ENCODE measurements around the gene MAGEA4.

MAGEA4 gene

GRCh38 chrX:151923648-151924047 is 11.0 kb downstream of the MAGEA4 start:
- DNase-seq (ENCODE audit: low spot score) = no peak

GRCh38 chrX:151929126-151929525 is 16.4 kb downstream of the MAGEA4 start:
- DNase-seq (ENCODE audit: low spot score) = no peak

- no peak for DNase-seq (ENCODE audit: low spot score)
Observed at GRCh38 chrX:151935358-151935757, 22.7 kb downstream of the MAGEA4 start.

- no peak for DNase-seq (ENCODE audit: low spot score)
Observed at GRCh38 chrX:151938172-151938571, 25.5 kb downstream of the MAGEA4 start.

GRCh38 chrX:151954730-151955129 is 42.0 kb downstream of the MAGEA4 start:
- no peak for DNase-seq (ENCODE audit: low spot score)

GRCh38 chrX:151958101-151958500 is 45.4 kb downstream of the MAGEA4 start:
- no peak for DNase-seq (ENCODE audit: low spot score)

GRCh38 chrX:151962034-151962433 is 49.3 kb downstream of the MAGEA4 start:
- no peak for DNase-seq (ENCODE audit: low spot score)

GRCh38 chrX:151966236-151966635 is 53.5 kb downstream of the MAGEA4 start:
- no peak for DNase-seq (ENCODE audit: low spot score)

- no peak for DNase-seq (ENCODE audit: low spot score)
Observed at GRCh38 chrX:151970027-151970426, 57.3 kb downstream of the MAGEA4 start.

GRCh38 chrX:151970661-151971060 is 58.0 kb downstream of the MAGEA4 start:
- DNase-seq (ENCODE audit: low spot score) = no peak

- no peak for DNase-seq (ENCODE audit: low spot score)
Observed at GRCh38 chrX:151973060-151973661, 60.5 kb downstream of the MAGEA4 start.

GRCh38 chrX:151973851-151974335 is 61.2 kb downstream of the MAGEA4 start:
- no peak for DNase-seq (ENCODE audit: low spot score)

All from cerebellar cortex (tissue), 1 donor.